ENCODE data around the gene NRXN2. TPM values are rescaled to one million over a fixed set of nuclear protein-coding genes. Genes with fewer than 3 reads are reported as not detected.

NRXN2 gene
- total and polyA plus RNA-seq, 4 donors, result 0.17 to 2.8 (median 1.4) TPM

DNA sequence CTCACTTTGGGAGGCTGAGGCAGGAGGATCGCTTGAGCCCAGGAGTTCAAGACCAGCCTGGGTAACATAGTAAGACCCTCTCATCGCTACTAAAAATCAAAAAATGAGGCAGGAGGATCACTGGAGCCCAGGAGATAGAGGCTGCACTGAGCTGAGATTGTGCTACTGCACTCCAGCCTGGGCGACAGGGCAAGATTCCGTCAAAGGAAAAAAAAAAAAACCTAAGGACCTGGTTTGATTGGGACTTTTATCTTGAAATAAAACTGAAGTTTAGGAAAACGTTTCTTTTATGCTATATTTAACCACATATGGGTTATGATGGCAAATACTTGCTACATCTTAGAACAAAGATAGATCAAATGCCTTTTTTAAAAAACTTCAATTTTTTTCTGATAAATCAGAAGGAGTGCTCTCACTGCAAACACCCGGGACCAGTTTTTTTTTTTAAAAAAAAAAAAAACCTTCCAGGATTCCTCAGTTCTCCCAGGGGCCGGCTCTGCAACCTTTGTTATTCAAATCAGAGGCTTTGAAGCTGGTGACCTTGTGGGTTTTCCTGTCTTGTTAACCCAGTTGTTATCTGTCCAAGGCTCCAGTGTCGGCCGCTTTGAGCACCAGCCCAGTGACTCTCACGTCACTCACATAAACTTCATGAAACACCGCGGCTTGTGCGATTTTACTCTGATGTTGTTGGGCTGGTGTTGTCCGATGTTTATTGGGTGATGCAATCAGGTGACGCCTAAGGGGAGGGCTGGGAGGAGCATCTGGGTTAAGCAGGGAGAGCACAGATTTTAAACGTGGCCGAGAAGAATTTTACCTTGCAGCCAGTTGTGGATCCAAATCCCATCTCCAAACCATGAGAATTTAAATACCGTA, 156.7 kb downstream of the NRXN2 start:
- 30% methylated on average over 18 of the region's 18 CpGs for WGBS
- TF ChIP-seq, protein P1, sequence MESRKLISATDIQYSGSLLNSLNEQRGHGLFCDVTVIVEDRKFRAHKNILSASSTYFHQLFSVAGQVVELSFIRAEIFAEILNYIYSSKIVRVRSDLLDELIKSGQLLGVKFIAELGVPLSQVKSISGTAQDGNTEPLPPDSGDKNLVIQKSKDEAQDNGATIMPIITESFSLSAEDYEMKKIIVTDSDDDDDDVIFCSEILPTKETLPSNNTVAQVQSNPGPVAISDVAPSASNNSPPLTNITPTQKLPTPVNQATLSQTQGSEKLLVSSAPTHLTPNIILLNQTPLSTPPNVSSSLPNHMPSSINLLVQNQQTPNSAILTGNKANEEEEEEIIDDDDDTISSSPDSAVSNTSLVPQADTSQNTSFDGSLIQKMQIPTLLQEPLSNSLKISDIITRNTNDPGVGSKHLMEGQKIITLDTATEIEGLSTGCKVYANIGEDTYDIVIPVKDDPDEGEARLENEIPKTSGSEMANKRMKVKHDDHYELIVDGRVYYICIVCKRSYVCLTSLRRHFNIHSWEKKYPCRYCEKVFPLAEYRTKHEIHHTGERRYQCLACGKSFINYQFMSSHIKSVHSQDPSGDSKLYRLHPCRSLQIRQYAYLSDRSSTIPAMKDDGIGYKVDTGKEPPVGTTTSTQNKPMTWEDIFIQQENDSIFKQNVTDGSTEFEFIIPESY (IDR thresholded peaks at IDR 0.05), result no peak
- TF ChIP-seq YY1 (IDR thresholded peaks at IDR 0.05) (no peak), RAD21 (IDR thresholded peaks at IDR 0.05) (no peak), NR2F2 (IDR thresholded peaks at IDR 0.05) (no peak), FOXA2 (IDR thresholded peaks at IDR 0.05) (no peak), SP1 (IDR thresholded peaks at IDR 0.05) (no peak), EGR1 (IDR thresholded peaks at IDR 0.05; ENCODE audit: low read depth in 2 of 2) (no peak), HNF4A (conservative IDR thresholded peaks at IDR 0.05) (no peak), JUND (IDR thresholded peaks at IDR 0.05) (no peak), REST (IDR thresholded peaks at IDR 0.05) (no peak), ATF3 (IDR thresholded peaks at IDR 0.05) (no peak), RXRA (IDR thresholded peaks at IDR 0.05) (no peak), TAF1 (conservative IDR thresholded peaks at IDR 0.05) (no peak), HNF4G (IDR thresholded peaks at IDR 0.05) (no peak), CTCF (IDR thresholded peaks at IDR 0.05; ENCODE audit: low read depth, low read length, missing input control) (no peak)
- H3K9ac ChIP-seq (ENCODE audit: low read depth in 1 of 2, low read length in 2 of 2), result peak overlapping the region in 1 of 2 donors; percentile 22
- H3K4me1 ChIP-seq (ENCODE audit: control insufficient read depth in 4 of 4, insufficient read depth in 4 of 4, low read length in 3 of 4), result peaks cover 0 to 6% (median 1%) of the 10 kb centered on the region in 4 donors
- DNase-seq (ENCODE audit: low spot score), result no peak
- H3K4me3 ChIP-seq (ENCODE audit: low read depth in 1 of 3, low read length in 3 of 3), result no peak overlapping the region
- H3K9me3 ChIP-seq (ENCODE audit: control insufficient read depth in 4 of 4, low read length in 3 of 4), result no peaks in the 10 kb centered on the region
- H3K27ac ChIP-seq (ENCODE audit: low read depth in 1 of 2, low read length in 2 of 2), result no peak overlapping the region
- H3K27me3 ChIP-seq (ENCODE audit: control insufficient read depth in 4 of 4, insufficient read depth in 4 of 4, low read length in 3 of 4), result no peaks in the 10 kb centered on the region
- H3K36me3 ChIP-seq (ENCODE audit: control insufficient read depth in 4 of 4, insufficient read depth in 3 of 4, low read depth in 1 of 4, low read length in 3 of 4), result no peaks in the 10 kb centered on the region

Measured in liver (tissue), 9 donors.